ENCODE results near the gene GLI1. TPM values are rescaled to one million over a fixed set of nuclear protein-coding genes. Genes with fewer than 3 reads are reported as not detected.
A peak's percentile ranks its signal among the peaks of the same experiment; 100 is the strongest.
"Not testable (repeated sequence)": the region's sequence is repeated elsewhere in the genome, so short reads cannot be mapped to it uniquely, and the experiment has no call there.

The GLI1 gene
- total RNA-seq, 4 donors from 2014 or later = 0.09 to 0.48 TPM; not detected in 2

- H3K4me3 ChIP-seq = no peak overlapping the region
- intact Hi-C loops (cut with DNase I) = no loop called here
- no peaks in the 10 kb centered on the region for H3K27me3 ChIP-seq
- peaks cover 0 to 29% (median 5%) of the 10 kb centered on the region in 3 donors for H3K36me3 ChIP-seq
- 89 to 92% methylated on average over 9 of the region's 9 CpGs for WGBS, 2 donors
- peaks cover 0 to 11% (median 0%) of the 10 kb centered on the region in 3 donors for H3K4me1 ChIP-seq
- no peak for DNase-seq
- TF ChIP-seq, protein P1, sequence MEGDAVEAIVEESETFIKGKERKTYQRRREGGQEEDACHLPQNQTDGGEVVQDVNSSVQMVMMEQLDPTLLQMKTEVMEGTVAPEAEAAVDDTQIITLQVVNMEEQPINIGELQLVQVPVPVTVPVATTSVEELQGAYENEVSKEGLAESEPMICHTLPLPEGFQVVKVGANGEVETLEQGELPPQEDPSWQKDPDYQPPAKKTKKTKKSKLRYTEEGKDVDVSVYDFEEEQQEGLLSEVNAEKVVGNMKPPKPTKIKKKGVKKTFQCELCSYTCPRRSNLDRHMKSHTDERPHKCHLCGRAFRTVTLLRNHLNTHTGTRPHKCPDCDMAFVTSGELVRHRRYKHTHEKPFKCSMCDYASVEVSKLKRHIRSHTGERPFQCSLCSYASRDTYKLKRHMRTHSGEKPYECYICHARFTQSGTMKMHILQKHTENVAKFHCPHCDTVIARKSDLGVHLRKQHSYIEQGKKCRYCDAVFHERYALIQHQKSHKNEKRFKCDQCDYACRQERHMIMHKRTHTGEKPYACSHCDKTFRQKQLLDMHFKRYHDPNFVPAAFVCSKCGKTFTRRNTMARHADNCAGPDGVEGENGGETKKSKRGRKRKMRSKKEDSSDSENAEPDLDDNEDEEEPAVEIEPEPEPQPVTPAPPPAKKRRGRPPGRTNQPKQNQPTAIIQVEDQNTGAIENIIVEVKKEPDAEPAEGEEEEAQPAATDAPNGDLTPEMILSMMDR (IDR thresholded peaks at IDR 0.05) = no peak
- no peak for TF ChIP-seq POLR2A (IDR thresholded peaks at IDR 0.05)
- H3K9me3 ChIP-seq = no peaks in the 10 kb centered on the region
- no peak overlapping the region for H3K27ac ChIP-seq
Measured at GRCh38 chr12:57418255-57418654, 41.3 kb upstream of the GLI1 start.

GRCh38 chr12:57419495-57419894 lies 40.1 kb upstream of the GLI1 start:
- H3K36me3 ChIP-seq = peaks cover 0 to 39% (median 5%) of the 10 kb centered on the region in 3 donors
- H3K9me3 ChIP-seq = no peaks in the 10 kb centered on the region
- no peak for TF ChIP-seq POLR2A (IDR thresholded peaks at IDR 0.05)
- TF ChIP-seq, protein P1 (IDR thresholded peaks at IDR 0.05) = no peak
- no peak overlapping the region for H3K4me3 ChIP-seq
- no peak overlapping the region for H3K27ac ChIP-seq
- peaks cover 0 to 11% (median 0%) of the 10 kb centered on the region in 3 donors for H3K4me1 ChIP-seq
- H3K27me3 ChIP-seq = no peaks in the 10 kb centered on the region
- 97 to 100% methylated on average over 2 of the region's 2 CpGs for WGBS, 2 donors
- DNase-seq = no peak
- intact Hi-C loops (cut with DNase I) = no loop called here

DNA sequence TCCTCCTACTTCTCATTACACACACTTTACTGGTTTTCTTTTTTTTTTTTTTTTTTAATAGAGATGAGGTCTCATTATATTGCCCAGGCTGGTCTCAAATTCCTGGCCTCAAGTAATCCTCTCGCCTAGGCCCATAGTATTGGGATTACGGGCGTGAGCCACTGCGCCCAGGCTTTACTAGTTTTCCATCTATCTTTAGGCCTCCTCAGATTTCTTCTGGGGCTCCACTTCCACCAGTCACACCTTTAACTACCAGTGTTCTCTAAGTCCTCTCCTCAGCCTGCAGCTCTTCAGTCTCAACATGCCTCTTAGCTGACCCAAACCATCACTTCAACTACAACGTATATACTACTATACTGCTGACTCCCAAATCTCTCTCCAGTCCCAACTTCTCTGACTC lies 39.1 kb upstream of the GLI1 start:
- Histone ChIP-seq H3K4me1 (peaks cover 0 to 11% (median 0%) of the 10 kb centered on the region in 3 donors), H3K27me3 (no peaks in the 10 kb centered on the region), H3K9me3 (no peaks in the 10 kb centered on the region), H3K27ac (no peak overlapping the region), H3K36me3 (peaks cover 0 to 41% (median 5%) of the 10 kb centered on the region in 3 donors), H3K4me3 (no peak overlapping the region)
- WGBS, 2 donors = 96 to 100% methylated on average over 5 of the region's 5 CpGs
- TF ChIP-seq POLR2A (IDR thresholded peaks at IDR 0.05) = no peak
- TF ChIP-seq, protein P1 (IDR thresholded peaks at IDR 0.05) = no peak
- no peak for DNase-seq
- intact Hi-C loops (cut with DNase I) = no loop called here

DNA sequence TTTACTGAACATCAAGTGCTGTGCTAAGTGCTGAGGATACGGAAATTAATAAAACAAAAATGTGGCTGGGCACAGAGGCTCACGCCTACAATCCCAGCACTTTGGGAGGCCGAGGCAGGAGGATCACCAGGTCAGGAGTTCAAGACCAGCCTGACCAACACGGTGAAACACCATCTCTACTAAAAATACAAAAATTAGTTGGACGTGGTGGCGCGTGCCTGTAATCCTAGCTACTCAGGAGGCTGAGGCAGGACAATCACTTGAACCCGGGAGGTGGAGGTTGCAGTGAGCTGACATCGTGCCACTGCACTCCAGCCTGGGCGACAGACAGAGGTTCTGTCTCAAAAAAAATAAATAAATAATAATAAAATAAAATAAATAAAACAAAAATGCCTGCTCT lies 32.6 kb upstream of the GLI1 start:
- H3K27me3 ChIP-seq; H3K27ac ChIP-seq; DNase-seq; intact Hi-C loops (cut with DNase I); H3K9me3 ChIP-seq; H3K4me3 ChIP-seq: not testable (repeated sequence)
- Histone ChIP-seq H3K4me1 (peaks cover 5 to 25% (median 11%) of the 10 kb centered on the region in 3 donors), H3K36me3 (peaks cover 0 to 31% (median 5%) of the 10 kb centered on the region in 3 donors)
- WGBS, 2 donors = 95 to 97% methylated on average over 8 to 10 of the region's 10 CpGs

GRCh38 chr12:57428965-57429364 lies 30.6 kb upstream of the GLI1 start:
- H3K27ac ChIP-seq = peak overlapping the region in 3 of 4 donors; percentile 96 to 98 (median 97)
- 67% methylated on average over 6 of the region's 6 CpGs for WGBS, 2 donors
- no peaks in the 10 kb centered on the region for H3K27me3 ChIP-seq
- peak overlapping the region in 1 of 4 donors; percentile 95 for H3K4me3 ChIP-seq
- DNase-seq = no peak
- peaks cover 0 to 11% (median 0%) of the 10 kb centered on the region in 3 donors for H3K36me3 ChIP-seq
- no peak for TF ChIP-seq POLR2A (IDR thresholded peaks at IDR 0.05)
- TF ChIP-seq, protein P1 (IDR thresholded peaks at IDR 0.05) = no peak
- intact Hi-C loops (cut with DNase I) = no loop called here
- peaks cover 5 to 25% (median 11%) of the 10 kb centered on the region in 3 donors for H3K4me1 ChIP-seq
- no peaks in the 10 kb centered on the region for H3K9me3 ChIP-seq

Measured in esophagus squamous epithelium (tissue), 5 donors.